ENCODE data around the gene YAE1.
"Not testable (repeated sequence)": the region's sequence is repeated elsewhere in the genome, so short reads cannot be mapped to it uniquely, and the experiment has no call there.

The YAE1 gene

GRCh38 chr7:39535720-39536119 lies 30.5 kb upstream of the YAE1 start:
- DNase-seq (ENCODE audit: extremely low read depth, low read depth), result no peak
- TF ChIP-seq CTCF (IDR thresholded peaks at IDR 0.05; ENCODE audit: low read depth, low read length), result no peak

GRCh38 chr7:39536951-39537350 lies 29.3 kb upstream of the YAE1 start:
- DNase-seq (ENCODE audit: extremely low read depth, low read depth), result no peak

GRCh38 chr7:39539816-39540215 lies 26.4 kb upstream of the YAE1 start:
- no peak for DNase-seq (ENCODE audit: extremely low read depth, low read depth)

More at GRCh38 chr7:39536951-39537350, 29.3 kb upstream of the YAE1 start:
- no peak for TF ChIP-seq CTCF (IDR thresholded peaks at IDR 0.05; ENCODE audit: low read depth, low read length)

GRCh38 chr7:39540320-39540719 lies 25.9 kb upstream of the YAE1 start:
- DNase-seq (ENCODE audit: extremely low read depth, low read depth), result no peak
- TF ChIP-seq CTCF (IDR thresholded peaks at IDR 0.05; ENCODE audit: low read depth, low read length), result no peak

More at GRCh38 chr7:39539816-39540215, 26.4 kb upstream of the YAE1 start:
- TF ChIP-seq CTCF (IDR thresholded peaks at IDR 0.05; ENCODE audit: low read depth, low read length), result no peak

GRCh38 chr7:39541511-39541910 lies 24.7 kb upstream of the YAE1 start:
- no peak for TF ChIP-seq CTCF (IDR thresholded peaks at IDR 0.05; ENCODE audit: low read depth, low read length)
- no peak for DNase-seq (ENCODE audit: extremely low read depth, low read depth)

GRCh38 chr7:39544774-39545173 lies 21.4 kb upstream of the YAE1 start:
- DNase-seq (ENCODE audit: extremely low read depth, low read depth), result not testable (repeated sequence)

- no peak for TF ChIP-seq CTCF (IDR thresholded peaks at IDR 0.05; ENCODE audit: low read depth, low read length)
- no peak for DNase-seq (ENCODE audit: extremely low read depth, low read depth)
Measured at GRCh38 chr7:39547336-39547735, 18.9 kb upstream of the YAE1 start.

- no peak for DNase-seq (ENCODE audit: extremely low read depth, low read depth)
- TF ChIP-seq CTCF (IDR thresholded peaks at IDR 0.05; ENCODE audit: low read depth, low read length), result no peak
Measured at GRCh38 chr7:39550411-39550810, 15.8 kb upstream of the YAE1 start.

Data from AG09319 (cell line).